K562 (cell line): ENCODE data around the gene TRABD. TPM values are rescaled to one million over a fixed set of nuclear protein-coding genes. Genes with fewer than 3 reads are reported as not detected.

ENCODE experiments used
- ATAC-seq: fragments of 200-7000 bp; cut with Tn5 transposase; 3 replicates; pipeline ENCODE4 v1.9.1; 2020; ENCODE audit warnings: moderate library complexity
- BruUV-seq: library from RNA; stranded (reverse); fragments of 400-500 nt; replicated peaks from 2 replicates; lab custom pipeline; 2021; lab: Mats Ljungman, UMichigan
- CTCF ChIA-PET: fragments of 300-600 bp; formaldehyde crosslinking; extraction: SDS; loops from one replicate; lab custom pipeline; 2021; ENCODE audit warnings: low intra/inter-chr PET ratio; lab: Yijun Ruan, JAX
- POLR2A ChIA-PET: fragments of 300-600, 350-650 bp; sonication (Branson Sonifier 250); formaldehyde crosslinking; extraction: SDS; loops from one replicate; lab custom pipeline; 2021; ENCODE audit warnings: antibody characterized with exemption, inconsistent platforms; lab: Yijun Ruan, JAX
- DNase-seq, 4 experiments: peaks; one replicate each; pipeline versions ENCODE4 v3.0.0 to v3.0.0-alpha.2; 2011 to 2018; ENCODE audit warnings: low spot score in 3 of 4, mixed read lengths in 3 of 4; ENCODE audit errors: extremely low read depth in 1 of 4
- FAIRE-seq: peaks from 2 replicates; lab custom pipeline; 2011; peaks lifted over from hg19 to GRCh38; lab: Jason Lieb, UNC
- H2AFZ ChIP-seq: 2 replicates; pipeline ENCODE4 v1.6.0; 2011; ENCODE audit warnings: low read depth, low read length, control low read depth, inconsistent platforms
- H3K27ac ChIP-seq: fragments of 200-600 bp; 3 replicates; pipeline ENCODE4 v1.8.0; 2011; ENCODE audit warnings: low read depth, mild to moderate bottlenecking, control low read depth, inconsistent platforms, low read length, moderate library complexity, mixed read lengths; ENCODE audit errors: extremely low read depth
- H3K27me3 ChIP-seq, 2 experiments: fragments of 300-600 bp in 1 of 2; 2 replicates in 1 of 2; 3 replicates in 1 of 2; pipeline versions ENCODE4 v1.6.0 to v1.8.0; 2011; ENCODE audit warnings: inconsistent platforms in 2 of 2, low read length in 2 of 2, mild to moderate bottlenecking in 1 of 2, mixed read lengths in 1 of 2, moderate library complexity in 1 of 2; ENCODE audit not compliant: control insufficient read depth in 2 of 2, insufficient read depth in 2 of 2
- H3K36me3 ChIP-seq: fragments of 300-600 bp; 3 replicates; pipeline ENCODE4 v1.8.0; 2011; ENCODE audit warnings: mild to moderate bottlenecking, low read length, inconsistent platforms; ENCODE audit not compliant: control insufficient read depth, insufficient read depth
- H3K4me1 ChIP-seq, 2 experiments: fragments of 200-600 bp in 1 of 2; replicated peaks in 1 of 2; 2 replicates in 1 of 2; 3 replicates in 1 of 2; pipeline versions ENCODE4 v1.5.1 to v1.8.0; 2011; ENCODE audit warnings: inconsistent platforms in 2 of 2, low read length in 2 of 2, mild to moderate bottlenecking in 1 of 2, mixed read lengths in 1 of 2, moderate library complexity in 1 of 2; ENCODE audit not compliant: control insufficient read depth in 2 of 2, insufficient read depth in 2 of 2
- H3K4me2 ChIP-seq: 2 replicates; pipeline ENCODE4 v1.6.1; 2011; ENCODE audit warnings: low read length, control low read depth, inconsistent platforms, mixed read lengths; ENCODE audit not compliant: insufficient read depth
- H3K4me3 ChIP-seq: fragments of 200-600 bp; sonication (generic), shearing (Covaris generic); 2 replicates; pipeline ENCODE4 v1.5.1; 2016; ENCODE audit warnings: control low read depth, inconsistent platforms
- H3K79me2 ChIP-seq: fragments of 200-600 bp; 3 replicates; pipeline ENCODE4 v1.8.0; 2011; ENCODE audit warnings: low read length, inconsistent platforms; ENCODE audit not compliant: control insufficient read depth, insufficient read depth
- H3K9ac ChIP-seq, 2 experiments: 2 replicates each; pipeline versions ENCODE4 v1.6.0 to v1.6.1; 2011; ENCODE audit warnings: low read depth in 2 of 2, low read length in 2 of 2, control low read depth in 1 of 2, inconsistent platforms in 1 of 2, mild to moderate bottlenecking in 1 of 2, mixed read lengths in 1 of 2; ENCODE audit not compliant: insufficient read depth in 1 of 2
- H3K9me1 ChIP-seq: one replicate; pipeline ENCODE4 v1.6.0; 2011; ENCODE audit warnings: inconsistent platforms, mild to moderate bottlenecking, low read length, moderate library complexity; ENCODE audit not compliant: control insufficient read depth, insufficient read depth
- H3K9me3 ChIP-seq: replicated peaks from 2 replicates; pipeline ENCODE4 v1.5.1; 2011; ENCODE audit warnings: low read depth, low read length, inconsistent platforms; ENCODE audit not compliant: control insufficient read depth, insufficient read depth
- H4K20me1 ChIP-seq: replicated peaks from 2 replicates; pipeline ENCODE4 v1.6.1; 2011; ENCODE audit warnings: low read length, inconsistent platforms, mixed read lengths; ENCODE audit not compliant: control insufficient read depth, insufficient read depth
- GTF2B ChIP-seq: IDR thresholded peaks from 2 replicates; pipeline ENCODE4 v1.6.1; 2011; ENCODE audit not compliant: insufficient read length; ENCODE audit errors: extremely low read depth
- KDM1A ChIP-seq, 2 experiments: fragments of 450-650 bp; IDR thresholded peaks; 2 replicates each; pipeline ENCODE4 v1.6.1; 2016; ENCODE audit warnings: mild to moderate bottlenecking in 2 of 2
- NFIC ChIP-seq: fragments of 450-650 bp; IDR thresholded peaks from 2 replicates; pipeline ENCODE4 v1.6.1; 2017; ENCODE audit warnings: mild to moderate bottlenecking, inconsistent platforms
- WGBS: fragments of 100-300 bp; shearing (Covaris generic); methylation state at CpG from one replicate; pipeline ENCODE4 v1.1.6; 2016; ENCODE audit warnings: low coverage, mixed read lengths; ENCODE audit not compliant: insufficient coverage; ENCODE audit errors: missing lambda C conversion rate; 5-methylcytosine and 5-hydroxymethylcytosine counted together
- in situ Hi-C: fragments of 300-500 bp; cut with MboI; formaldehyde crosslinking; loops from 4 replicates; pipeline ENCODE4 v1.15.0; 2018; ENCODE audit warnings: inconsistent platforms, mixed read lengths
- intact Hi-C: fragments of 100-400 bp; cut with micrococcal nuclease; formaldehyde crosslinking; loops from 2 replicates; pipeline ENCODE4 v1.14.2; 2022
- polyA plus RNA-seq, 8 experiments: library from polyadenylated mRNA; depleted of rRNA in 4 of 8; stranded (reverse) in 5 of 8; unstranded in 3 of 8; fragments of >200 nt; fragmentation: Nextera tagmentation in 2 of 8; fragmentation: Illumina TruSeq in 1 of 8; extraction: Ambion mirVana in 2 of 8; extraction: Trizol in 1 of 8; gene quantifications; 2 replicates each; pipeline versions ENCODE4 v1.2.1 to v1.2.3, GENCODE V29; 2011 to 2014; ENCODE audit warnings: inconsistent platforms in 1 of 8, missing spikeins in 1 of 8
- total RNA-seq, 7 experiments: library from RNA; depleted of rRNA in 6 of 7; stranded (reverse); fragments of >200 nt in 6 of 7; fragmentation: Illumina TruSeq in 2 of 7; extraction: Trizol in 2 of 7; gene quantifications; 2 replicates each; pipeline versions ENCODE4 v1.2.1 to v1.2.3, GENCODE V29; 2011 to 2021; ENCODE audit warnings: low replicate concordance in 1 of 7
- TF ChIP-seq, protein P1 (sequence below): fragments of 250-450 bp; sonication (Bioruptor Pico); IDR thresholded peaks from 2 replicates; pipeline ENCODE4 v1.8.0; 2022; ENCODE audit warnings: inconsistent platforms, mild to moderate bottlenecking, moderate library complexity, borderline replicate concordance

The TRABD gene
- total and polyA plus RNA-seq, 9 of the 15 experiments (the other 6 are each of a cell fraction or from before 2014, with no cell fraction given): 0.08 to 62.9 (median 14.0) TPM

DNA sequence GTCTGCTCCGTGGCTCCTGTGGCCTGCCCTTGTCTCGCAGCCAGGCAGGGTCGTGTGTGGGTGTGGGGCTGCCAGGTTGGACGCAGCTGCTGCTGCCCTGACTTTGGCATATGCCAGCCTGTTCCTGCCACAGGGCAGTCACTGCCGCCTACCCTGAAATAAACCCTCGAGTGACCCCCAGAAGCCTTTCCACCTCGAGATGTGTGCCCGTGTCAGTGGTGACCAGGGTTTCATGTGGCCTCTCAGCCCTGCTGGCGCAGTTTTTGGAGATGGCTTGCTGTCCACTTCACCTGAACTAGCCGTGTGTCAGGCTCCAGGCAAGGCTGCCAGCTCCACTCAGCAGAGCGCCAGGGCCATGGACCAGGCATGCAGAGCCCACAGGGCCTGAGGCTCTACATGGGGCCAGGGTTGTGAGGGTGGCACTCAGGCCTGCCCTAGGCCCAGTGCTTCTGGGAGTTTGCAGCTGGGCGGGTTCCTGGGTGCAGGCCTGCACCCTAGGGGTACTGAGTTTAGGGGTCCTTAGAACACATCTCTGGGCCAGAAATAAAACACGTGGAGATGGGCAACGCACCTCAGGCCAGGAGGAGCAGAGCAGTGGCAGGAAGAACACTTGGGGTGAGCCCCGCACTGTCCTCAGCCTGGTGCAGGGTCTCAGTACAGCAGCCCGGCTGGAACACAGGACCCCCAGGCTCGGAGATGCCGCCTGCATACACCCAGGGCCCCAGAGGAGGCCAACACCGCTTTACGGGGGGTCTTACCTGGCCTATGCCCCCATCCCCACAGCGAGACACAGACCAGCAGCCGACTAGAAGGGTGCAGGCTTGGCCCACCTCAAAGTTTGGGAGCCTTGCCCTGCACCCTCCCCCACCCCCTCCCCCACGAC is 24.0 kb upstream of the TRABD start:
- in situ Hi-C loops (no loop called here), intact Hi-C loops (no loop called here)
- ChIA-PET CTCF (no interaction called here), POLR2A (interaction anchor here (0.7 kb wide), 1 partner anchor 130 kb away, joined by 3 read pairs; no protein-coding TSS in a partner anchor)
- H3K4me2 ChIP-seq: no peak overlapping the region
- DNase-seq: no peak
- H3K4me3 ChIP-seq: no peak overlapping the region
- no peaks in the 10 kb centered on the region for H3K79me2 ChIP-seq
- no TSS peak for BruUV-seq
- peaks cover 6 to 15% of the 10 kb centered on the region in 2 experiments; a peak in 4 of 5 replicates for H3K27me3 ChIP-seq
- no peak overlapping the region for H3K27ac ChIP-seq
- H3K9ac ChIP-seq: no peak overlapping the region; a peak in 1 of 4 replicates
- no peak for FAIRE-seq
- H2AFZ ChIP-seq: no peak overlapping the region
- H4K20me1 ChIP-seq: no peaks in the 10 kb centered on the region
- no peaks in the 10 kb centered on the region for H3K9me1 ChIP-seq
- ATAC-seq: no peak
- peaks cover 0 to 13% of the 10 kb centered on the region in 2 experiments; a peak in 2 of 5 replicates for H3K4me1 ChIP-seq
- WGBS: 42% methylated on average over 21 of the region's 23 CpGs
- no peaks in the 10 kb centered on the region for H3K9me3 ChIP-seq
- no peaks in the 10 kb centered on the region for H3K36me3 ChIP-seq
- TF ChIP-seq KDM1A (IDR thresholded peaks at IDR 0.05) (peak in 1 of 2 experiments; percentile 28; a peak in 1 of 4 replicates), GTF2B (no peak), NFIC (no peak)
- TF ChIP-seq, protein P1, sequence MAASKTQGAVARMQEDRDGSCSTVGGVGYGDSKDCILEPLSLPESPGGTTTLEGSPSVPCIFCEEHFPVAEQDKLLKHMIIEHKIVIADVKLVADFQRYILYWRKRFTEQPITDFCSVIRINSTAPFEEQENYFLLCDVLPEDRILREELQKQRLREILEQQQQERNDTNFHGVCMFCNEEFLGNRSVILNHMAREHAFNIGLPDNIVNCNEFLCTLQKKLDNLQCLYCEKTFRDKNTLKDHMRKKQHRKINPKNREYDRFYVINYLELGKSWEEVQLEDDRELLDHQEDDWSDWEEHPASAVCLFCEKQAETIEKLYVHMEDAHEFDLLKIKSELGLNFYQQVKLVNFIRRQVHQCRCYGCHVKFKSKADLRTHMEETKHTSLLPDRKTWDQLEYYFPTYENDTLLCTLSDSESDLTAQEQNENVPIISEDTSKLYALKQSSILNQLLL (CRISPR knock-in tag): no peak
